DOHH2 (cell line): Measurements from ENCODE around the gene ZNF408.

ENCODE experiments used
- CTCF ChIP-seq: fragments of 200-600 bp; sonication (generic); IDR thresholded peaks from one replicate; pipeline ENCODE4 v1.5.1; 2014; ENCODE audit warnings: antibody characterized with exemption, mild to moderate bottlenecking, low read depth, low read length; ENCODE audit not compliant: poor library complexity, severe bottlenecking
- EZH2phosphoT487 ChIP-seq: fragments of 200-600 bp; sonication (generic); IDR thresholded peaks from 2 replicates; pipeline ENCODE4 v1.6.1; 2017; ENCODE audit warnings: borderline replicate concordance, mild to moderate bottlenecking, antibody characterized with exemption, low read length, moderate library complexity, mixed read lengths

GRCh38 chr11:46738887-46739286, 38.1 kb downstream of the ZNF408 start:
- TF ChIP-seq CTCF (no peak), EZH2phosphoT487 (no peak)
